Thyroid gland (tissue), 4 donors: ENCODE data around the gene FAM181A. TPM values are rescaled to one million over a fixed set of nuclear protein-coding genes. Genes with fewer than 3 reads are reported as not detected.

ENCODE experiments used
- DNase-seq, 2 donors: peaks; one replicate each; pipeline ENCODE4 v3.0.0-alpha.2; 2019
- H3K27ac ChIP-seq, 3 donors: fragments of 200-600 bp; sonication (generic); 1 replicate in 2 of 3; 2 replicates in 1 of 3; pipeline ENCODE4 v1.5.1; 2016 to 2019; ENCODE audit warnings: mild to moderate bottlenecking in 1 of 3, moderate library complexity in 1 of 3
- H3K27me3 ChIP-seq: fragments of 200-600 bp; sonication (generic); one replicate; pipeline ENCODE4 v1.5.1; 2019
- H3K36me3 ChIP-seq, 2 donors: fragments of 200-600 bp; sonication (generic); one replicate each; pipeline ENCODE4 v1.5.1; 2016 to 2019
- H3K4me1 ChIP-seq, 2 donors: fragments of 200-600 bp; sonication (generic); one replicate each; pipeline ENCODE4 v1.5.1; 2017 to 2019
- H3K4me3 ChIP-seq, 3 donors: fragments of 200-600 bp; sonication (generic); replicated peaks in 1 of 3; 1 replicate in 2 of 3; 2 replicates in 1 of 3; pipeline ENCODE4 v1.5.1; 2016; ENCODE audit warnings: mild to moderate bottlenecking in 1 of 3
- H3K9me3 ChIP-seq: fragments of 200-600 bp; sonication (generic); one replicate; pipeline ENCODE4 v1.5.1; 2017
- POLR2A ChIP-seq, 2 donors: fragments of 450-650 bp; IDR thresholded peaks; one replicate each; pipeline ENCODE4 v1.6.1; 2017; ENCODE audit warnings: antibody characterized with exemption in 2 of 2, mild to moderate bottlenecking in 2 of 2, moderate library complexity in 1 of 2
- WGBS, 2 donors: methylation state at CpG; one replicate each; pipeline ENCODE4 v1.1.5; 2017; 5-methylcytosine and 5-hydroxymethylcytosine counted together
- intact Hi-C: fragments of 100-400 bp; cut with DNase I; formaldehyde crosslinking; loops from one replicate; pipeline ENCODE4 v1.15.1; 2023
- total RNA-seq, 4 donors: library from RNA; depleted of rRNA; stranded (reverse); fragments of >200 nt; gene quantifications; one replicate each; pipeline ENCODE4 v1.2.3, GENCODE V29; 2016
- TF ChIP-seq, protein P1 (sequence below), 6 experiments: fragments of 200-600 bp in 3 of 6; fragments of 450-650 bp in 3 of 6; sonication (generic) in 3 of 6; IDR thresholded peaks; one replicate each; pipeline ENCODE4 v1.5.1; 2016 to 2019; ENCODE audit warnings: antibody characterized with exemption in 6 of 6, mild to moderate bottlenecking in 2 of 6, inconsistent platforms in 1 of 6, moderate library complexity in 1 of 6

Gene FAM181A
- total RNA-seq, 4 donors from 2014 or later, result 0.40 to 3.6 (median 0.63) TPM

DNA sequence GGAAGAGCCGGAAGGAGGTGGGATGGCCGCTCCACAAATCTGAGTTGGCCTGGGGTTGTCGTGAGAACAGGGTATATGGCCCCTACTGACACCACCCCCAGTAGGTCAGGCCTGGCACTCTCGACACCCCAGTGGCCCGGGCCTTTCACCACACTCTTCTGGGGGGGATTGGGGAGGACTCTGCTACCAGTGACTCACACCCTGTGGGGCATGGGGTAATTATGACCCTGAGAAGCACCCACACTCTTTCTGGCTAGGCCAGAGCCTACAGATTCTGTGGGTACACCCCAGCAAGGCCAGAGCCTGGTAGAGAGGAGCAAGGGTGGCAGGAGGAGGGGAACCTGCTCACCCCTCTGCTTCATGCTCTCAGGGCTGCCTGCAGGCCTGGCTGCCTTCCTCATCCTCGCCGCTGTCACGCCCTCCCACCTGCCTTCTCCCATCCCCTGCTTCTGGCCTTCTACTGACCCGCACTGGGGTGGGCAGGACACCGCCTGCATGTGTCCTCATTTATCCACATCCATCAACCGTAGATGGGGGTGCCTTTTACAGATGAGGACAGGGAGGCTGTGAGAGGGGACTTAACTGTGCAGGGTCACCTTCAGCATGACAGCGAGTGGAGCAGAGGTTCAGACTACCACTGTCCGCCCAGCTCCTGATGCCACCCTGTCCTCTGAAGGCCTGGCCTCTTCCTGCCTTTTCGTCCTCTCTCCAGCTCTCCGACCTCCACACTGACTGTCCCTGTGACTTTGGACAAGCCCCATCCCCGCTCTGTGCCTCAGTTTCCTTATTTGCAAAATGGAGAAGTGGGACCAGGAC, 30.8 kb downstream of the FAM181A start:
- no peak overlapping the region for H3K4me3 ChIP-seq
- no peaks in the 10 kb centered on the region for H3K27me3 ChIP-seq
- TF ChIP-seq, protein P1, sequence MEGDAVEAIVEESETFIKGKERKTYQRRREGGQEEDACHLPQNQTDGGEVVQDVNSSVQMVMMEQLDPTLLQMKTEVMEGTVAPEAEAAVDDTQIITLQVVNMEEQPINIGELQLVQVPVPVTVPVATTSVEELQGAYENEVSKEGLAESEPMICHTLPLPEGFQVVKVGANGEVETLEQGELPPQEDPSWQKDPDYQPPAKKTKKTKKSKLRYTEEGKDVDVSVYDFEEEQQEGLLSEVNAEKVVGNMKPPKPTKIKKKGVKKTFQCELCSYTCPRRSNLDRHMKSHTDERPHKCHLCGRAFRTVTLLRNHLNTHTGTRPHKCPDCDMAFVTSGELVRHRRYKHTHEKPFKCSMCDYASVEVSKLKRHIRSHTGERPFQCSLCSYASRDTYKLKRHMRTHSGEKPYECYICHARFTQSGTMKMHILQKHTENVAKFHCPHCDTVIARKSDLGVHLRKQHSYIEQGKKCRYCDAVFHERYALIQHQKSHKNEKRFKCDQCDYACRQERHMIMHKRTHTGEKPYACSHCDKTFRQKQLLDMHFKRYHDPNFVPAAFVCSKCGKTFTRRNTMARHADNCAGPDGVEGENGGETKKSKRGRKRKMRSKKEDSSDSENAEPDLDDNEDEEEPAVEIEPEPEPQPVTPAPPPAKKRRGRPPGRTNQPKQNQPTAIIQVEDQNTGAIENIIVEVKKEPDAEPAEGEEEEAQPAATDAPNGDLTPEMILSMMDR (IDR thresholded peaks at IDR 0.05), result no peak
- no peak for TF ChIP-seq POLR2A (IDR thresholded peaks at IDR 0.05)
- H3K36me3 ChIP-seq, result no peaks in the 10 kb centered on the region
- intact Hi-C loops, result no loop called here
- no peak for DNase-seq
- H3K9me3 ChIP-seq, result no peaks in the 10 kb centered on the region
- WGBS, 2 donors, result 96 to 98% methylated on average over 15 to 16 of the region's 16 CpGs
- no peak overlapping the region for H3K27ac ChIP-seq
- H3K4me1 ChIP-seq, result peaks cover 0 to 4% of the 10 kb centered on the region in 2 donors

- intact Hi-C loops, result no loop called here
- TF ChIP-seq, protein P1 (IDR thresholded peaks at IDR 0.05), result no peak
- TF ChIP-seq POLR2A (IDR thresholded peaks at IDR 0.05), result no peak
- WGBS, 2 donors, result 94 to 97% methylated on average over 7 of the region's 7 CpGs
- H3K36me3 ChIP-seq, result no peaks in the 10 kb centered on the region
- H3K27me3 ChIP-seq, result no peaks in the 10 kb centered on the region
- no peak overlapping the region for H3K4me3 ChIP-seq
- no peaks in the 10 kb centered on the region for H3K9me3 ChIP-seq
- DNase-seq, result no peak
- H3K27ac ChIP-seq, result no peak overlapping the region
- peaks cover 0 to 4% of the 10 kb centered on the region in 2 donors for H3K4me1 ChIP-seq
These were observed 31.6 kb downstream of the FAM181A start for GRCh38 chr14:93958567-93959238.

DNA sequence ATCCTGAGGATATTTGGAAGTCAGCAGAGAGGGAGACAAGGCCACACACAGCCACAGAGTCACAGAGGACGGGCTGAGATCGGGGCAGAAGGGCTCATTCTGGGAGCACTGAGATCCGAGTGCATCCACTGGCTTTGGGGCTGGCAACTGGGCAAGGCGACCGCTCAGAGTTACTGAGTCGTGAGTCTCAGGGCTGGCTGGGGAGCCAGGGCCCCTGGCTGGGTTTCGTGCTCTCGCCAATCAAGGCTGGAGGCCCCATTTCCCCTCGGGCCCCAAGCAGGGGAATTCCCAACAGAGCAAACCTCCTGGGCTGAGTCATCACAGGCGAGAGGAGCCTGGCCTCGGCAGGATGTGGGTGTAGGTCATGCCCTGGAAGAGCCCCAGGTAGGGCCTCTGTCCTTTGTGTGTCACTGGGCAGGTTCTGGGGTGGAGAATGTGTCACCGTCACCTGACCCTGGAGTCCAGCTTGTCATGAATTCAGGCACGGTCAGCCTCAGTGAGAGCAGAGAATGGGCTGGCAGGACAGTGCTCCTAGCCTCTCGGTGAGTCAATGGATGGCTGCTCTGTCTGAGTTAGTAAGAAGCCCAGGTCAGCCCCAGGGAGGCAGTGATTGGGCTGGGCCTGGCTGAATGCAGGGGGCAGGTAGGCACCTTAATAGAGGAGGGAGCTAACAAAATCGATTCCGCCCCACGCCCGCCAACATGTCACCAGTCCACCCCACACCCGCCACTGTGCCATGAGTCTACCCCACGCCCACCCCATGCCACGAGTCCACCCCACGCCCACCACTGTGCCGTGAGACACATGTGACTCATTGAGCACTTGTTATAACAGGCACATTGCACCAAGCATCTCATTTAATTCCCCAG, 32.3 kb downstream of the FAM181A start:
- no peak for TF ChIP-seq POLR2A (IDR thresholded peaks at IDR 0.05)
- TF ChIP-seq, protein P1 (IDR thresholded peaks at IDR 0.05), result no peak
- Histone ChIP-seq H3K4me3 (no peak overlapping the region), H3K27me3 (no peaks in the 10 kb centered on the region), H3K36me3 (no peaks in the 10 kb centered on the region), H3K27ac (no peak overlapping the region), H3K4me1 (peaks cover 0 to 4% of the 10 kb centered on the region in 2 donors), H3K9me3 (no peaks in the 10 kb centered on the region)
- WGBS, 2 donors, result 64 to 82% methylated on average over 20 to 21 of the region's 23 CpGs
- DNase-seq, result peak in 1 of 2 donors; percentile 32
- intact Hi-C loops, result no loop called here

- Histone ChIP-seq H3K27ac (no peak overlapping the region), H3K27me3 (no peaks in the 10 kb centered on the region), H3K9me3 (no peaks in the 10 kb centered on the region), H3K4me1 (peaks cover 0 to 4% of the 10 kb centered on the region in 2 donors), H3K36me3 (no peaks in the 10 kb centered on the region), H3K4me3 (no peak overlapping the region)
- no peak for DNase-seq
- intact Hi-C loops, result no loop called here
- TF ChIP-seq, protein P1 (IDR thresholded peaks at IDR 0.05), result no peak
- TF ChIP-seq POLR2A (IDR thresholded peaks at IDR 0.05), result no peak
These were observed 32.9 kb downstream of the FAM181A start for GRCh38 chr14:93960108-93960475.
